ENCODE measurements around the gene CCNK.

CCNK gene

GRCh38 chr14:99552572-99553216, 71.5 kb downstream of the CCNK start:
- no peak for DNase-seq (ENCODE audit: low spot score)

GRCh38 chr14:99554184-99554583, 73.0 kb downstream of the CCNK start:
- DNase-seq (ENCODE audit: low spot score) = no peak

- no peak for DNase-seq (ENCODE audit: low spot score)
Measured at GRCh38 chr14:99554757-99555531, 73.7 kb downstream of the CCNK start.

- no peak for DNase-seq (ENCODE audit: low spot score)
Measured at GRCh38 chr14:99556134-99556791, 75.1 kb downstream of the CCNK start.

- DNase-seq (ENCODE audit: low spot score) = no peak
Measured at GRCh38 chr14:99559286-99559990, 78.2 kb downstream of the CCNK start.

- DNase-seq (ENCODE audit: low spot score) = no peak
Measured at GRCh38 chr14:99560403-99560802, 79.2 kb downstream of the CCNK start.

GRCh38 chr14:99560922-99561683, 79.9 kb downstream of the CCNK start:
- DNase-seq (ENCODE audit: low spot score) = no peak

GRCh38 chr14:99561864-99562263, 80.7 kb downstream of the CCNK start:
- DNase-seq (ENCODE audit: low spot score) = no peak
